ENCODE results near the gene CCDC183. TPM values are rescaled to one million over a fixed set of nuclear protein-coding genes. Genes with fewer than 3 reads are reported as not detected.

CCDC183 gene
- polyA plus RNA-seq, 2 donors = 0.32 to 1.1 TPM

Other genes with a start within 250 kb of the CCDC183 start
- gene EGFL7, start 133.4 kb upstream of the CCDC183 start, polyA plus RNA-seq = 10 to 100 TPM; 34.5 to 43.2 TPM
- 100 to 1,000 TPM in 1 of 2 donors, 10 to 100 TPM in 1; 90.7 to 100 TPM for gene AGPAT2, start 108.9 kb upstream of the CCDC183 start, polyA plus RNA-seq
- gene DIPK1B, start 83.8 kb upstream of the CCDC183 start, polyA plus RNA-seq = 1 to 10 TPM; 1.6 to 2.5 TPM
- 10 to 100 TPM in 1 of 2 donors, 1 to 10 TPM in 1; 5.3 to 14.9 TPM for gene LCN10, start 53.4 kb upstream of the CCDC183 start, polyA plus RNA-seq
- gene LCN6, start 47.8 kb upstream of the CCDC183 start, polyA plus RNA-seq = 10 to 100 TPM in 1 of 2 donors, 1 to 10 TPM in 1; 9.0 to 14.4 TPM
- gene LCN8, start 38.1 kb upstream of the CCDC183 start, polyA plus RNA-seq = not detected
- not detected for gene LCN15, start 31.8 kb upstream of the CCDC183 start, polyA plus RNA-seq
- gene TMEM141, start 5.0 kb upstream of the CCDC183 start, polyA plus RNA-seq = 100 to 1,000 TPM in 1 of 2 donors, 10 to 100 TPM in 1; 85.2 to 155 TPM
- gene RABL6, start 11.6 kb downstream of the CCDC183 start, polyA plus RNA-seq = 10 to 100 TPM; 46.5 to 61.7 TPM
- gene AJM1, start 46.1 kb downstream of the CCDC183 start, polyA plus RNA-seq = 1 to 10 TPM; 1.9 to 3.7 TPM
- gene PHPT1, start 53.1 kb downstream of the CCDC183 start, polyA plus RNA-seq = 100 to 1,000 TPM in 1 of 2 donors, 10 to 100 TPM in 1; 83.1 to 101 TPM
- 10 to 100 TPM in 1 of 2 donors, 1 to 10 TPM in 1; 3.9 to 11.5 TPM for gene MAMDC4, start 56.0 kb downstream of the CCDC183 start, polyA plus RNA-seq
- 100 to 1,000 TPM; 445 to 637 TPM for gene EDF1, start 70.0 kb downstream of the CCDC183 start, polyA plus RNA-seq
- 10 to 100 TPM; 11.0 to 16.6 TPM for gene TRAF2, start 90.2 kb downstream of the CCDC183 start, polyA plus RNA-seq
- gene FBXW5, start 148.4 kb downstream of the CCDC183 start, polyA plus RNA-seq = 10 to 100 TPM; 91.4 to 97.3 TPM
- gene C8G, start 148.9 kb downstream of the CCDC183 start, polyA plus RNA-seq = 1 to 10 TPM; 1.2 to 1.8 TPM
- under 1 TPM; 0.24 to 0.77 TPM for gene LCN12, start 155.9 kb downstream of the CCDC183 start, polyA plus RNA-seq
- gene PTGDS, start 181.2 kb downstream of the CCDC183 start, polyA plus RNA-seq = 10 to 100 TPM; 18.4 to 42.3 TPM
- under 1 TPM; 0.20 to 0.55 TPM for gene LCNL1, start 186.7 kb downstream of the CCDC183 start, polyA plus RNA-seq
- gene PAXX, start 196.1 kb downstream of the CCDC183 start, polyA plus RNA-seq = 100 to 1,000 TPM in 1 of 2 donors, 10 to 100 TPM in 1; 49.7 to 119 TPM
- gene CLIC3, start 200.2 kb downstream of the CCDC183 start, polyA plus RNA-seq = 100 to 1,000 TPM; 351 to 474 TPM
- gene ABCA2, start 231.9 kb downstream of the CCDC183 start, polyA plus RNA-seq = 10 to 100 TPM in 1 of 2 donors, 1 to 10 TPM in 1; 7.7 to 14.7 TPM
- under 1 TPM; 0.08 to 0.39 TPM for gene FUT7, start 235.8 kb downstream of the CCDC183 start, polyA plus RNA-seq
- gene NPDC1, start 249.8 kb downstream of the CCDC183 start, polyA plus RNA-seq = 10 to 100 TPM; 33.1 to 44.3 TPM